D341Med (cell line): ENCODE measurements around the gene SYVN1.
A peak's percentile ranks its signal among the peaks of the same experiment; 100 is the strongest.

Experiments used
- DNase-seq: peaks from one replicate; pipeline ENCODE4 v3.0.0; 2012; ENCODE audit warnings: low spot score

Gene SYVN1

DNA sequence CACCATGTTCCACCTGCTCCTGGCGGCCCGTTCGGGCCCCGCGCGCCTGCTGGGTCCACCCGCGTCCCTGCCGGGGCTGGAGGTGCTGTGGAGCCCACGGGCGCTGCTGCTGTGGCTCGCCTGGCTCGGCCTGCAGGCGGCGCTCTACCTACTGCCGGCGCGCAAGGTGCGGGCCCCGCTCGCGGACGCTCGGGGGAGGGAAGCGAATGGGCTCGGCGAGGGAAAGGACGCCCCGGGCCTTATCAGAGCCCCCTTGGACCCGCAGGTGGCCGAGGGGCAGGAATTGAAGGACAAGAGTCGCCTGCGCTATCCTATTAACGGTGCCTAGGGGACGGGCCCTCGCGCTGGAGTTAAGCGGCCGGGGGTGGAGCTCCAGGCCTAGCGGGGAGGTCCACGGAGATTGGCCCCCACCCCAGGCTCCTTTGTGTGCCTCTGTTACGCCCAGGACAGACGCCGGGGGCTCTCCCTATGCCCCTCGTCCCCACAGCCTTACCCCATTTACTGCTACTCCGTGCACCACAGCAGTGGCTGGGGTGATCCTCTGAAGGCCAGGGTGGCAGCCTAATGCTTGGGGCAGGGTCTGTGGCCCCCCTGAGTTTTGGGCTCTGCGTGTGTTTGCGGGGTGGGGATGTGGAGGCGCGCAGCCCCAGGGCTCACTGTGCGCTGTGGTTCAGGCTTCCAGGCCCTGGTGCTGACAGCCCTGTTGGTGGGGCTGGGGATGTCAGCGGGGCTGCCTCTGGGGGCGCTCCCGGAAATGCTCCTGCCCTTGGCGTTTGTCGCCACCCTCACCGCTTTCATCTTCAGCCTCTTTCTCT, 21.6 kb downstream of the SYVN1 start:
- peak; percentile 84 for DNase-seq

DNA sequence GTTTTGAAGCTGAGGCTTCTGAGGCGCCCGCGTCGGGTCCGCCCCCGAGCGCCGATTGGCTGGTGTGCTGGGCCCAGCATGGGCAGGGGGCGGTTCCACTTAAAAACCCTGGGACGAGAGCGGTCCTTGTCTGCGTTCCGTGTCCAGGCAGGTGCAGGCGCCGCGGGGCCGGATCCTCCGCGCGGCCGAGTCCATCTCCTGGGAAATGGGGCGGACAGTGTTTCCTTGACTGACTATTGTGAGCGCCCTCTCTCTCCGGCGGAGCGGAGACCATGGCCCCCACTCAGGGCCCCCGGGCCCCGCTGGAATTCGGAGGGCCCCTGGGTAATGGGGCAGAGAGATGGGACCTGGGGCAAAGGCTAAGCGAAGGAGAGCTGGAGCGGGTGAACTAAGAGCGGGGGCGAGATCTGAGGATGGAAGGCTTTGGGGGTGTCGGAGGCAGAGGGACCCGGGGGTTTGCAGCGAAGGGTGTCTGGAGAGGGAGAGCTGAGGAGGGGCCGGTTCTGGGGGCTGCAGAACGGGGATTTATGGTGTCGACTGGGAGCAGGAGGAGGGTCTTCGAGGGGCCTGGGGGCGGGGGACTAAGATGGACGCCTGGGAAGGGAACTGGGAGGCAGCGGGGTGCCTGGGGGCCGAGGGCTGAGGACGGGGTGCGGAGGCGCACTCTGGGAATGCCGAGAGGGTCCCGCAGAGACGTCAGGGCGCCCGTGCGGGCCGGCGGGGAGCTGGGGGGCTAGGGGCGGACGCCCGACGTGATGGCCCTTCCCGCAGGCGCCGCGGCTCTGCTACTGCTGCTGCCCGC, 22.4 kb downstream of the SYVN1 start, which contains the start of gene TM7SF2:
Gene TM7SF2 (plus strand): TSS at position 129 of the 802 bp plus-strand sequence. CDS start 144 bp downstream, at position 273.
- peak; percentile 95 for DNase-seq

DNA sequence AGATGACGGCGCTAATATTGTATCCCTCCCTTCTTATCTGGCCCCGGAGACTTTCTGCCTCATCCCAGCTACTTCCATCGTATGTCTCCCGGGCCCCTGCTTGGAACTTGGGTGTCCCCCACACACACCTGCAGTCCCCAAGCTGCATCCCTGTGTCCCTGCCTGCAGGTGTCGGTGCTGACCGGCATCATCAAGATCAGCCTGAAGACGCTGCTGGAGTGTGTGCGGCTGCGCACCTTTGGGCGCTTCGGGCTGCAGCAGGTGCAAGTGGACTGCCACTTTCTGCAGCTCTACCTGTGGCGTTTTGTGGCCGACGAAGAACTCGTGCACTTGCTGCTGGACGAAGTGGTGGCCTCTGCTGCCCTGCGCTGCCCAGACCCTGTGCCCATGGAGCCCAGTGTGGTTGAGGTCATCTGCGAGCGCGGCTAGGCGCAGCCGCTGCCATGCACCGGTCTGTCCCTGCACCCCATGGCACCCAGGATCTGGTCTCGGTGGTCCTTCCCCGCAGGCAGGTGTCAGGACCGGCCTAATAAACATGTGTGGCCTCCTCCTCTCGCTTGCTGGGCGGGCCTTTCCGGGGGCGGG, 23.1 kb downstream of the SYVN1 start:
- DNase-seq: no peak

- peak; percentile 87 for DNase-seq
Measured at GRCh38 chr11:65110354-65110861, 23.9 kb downstream of the SYVN1 start.

DNA sequence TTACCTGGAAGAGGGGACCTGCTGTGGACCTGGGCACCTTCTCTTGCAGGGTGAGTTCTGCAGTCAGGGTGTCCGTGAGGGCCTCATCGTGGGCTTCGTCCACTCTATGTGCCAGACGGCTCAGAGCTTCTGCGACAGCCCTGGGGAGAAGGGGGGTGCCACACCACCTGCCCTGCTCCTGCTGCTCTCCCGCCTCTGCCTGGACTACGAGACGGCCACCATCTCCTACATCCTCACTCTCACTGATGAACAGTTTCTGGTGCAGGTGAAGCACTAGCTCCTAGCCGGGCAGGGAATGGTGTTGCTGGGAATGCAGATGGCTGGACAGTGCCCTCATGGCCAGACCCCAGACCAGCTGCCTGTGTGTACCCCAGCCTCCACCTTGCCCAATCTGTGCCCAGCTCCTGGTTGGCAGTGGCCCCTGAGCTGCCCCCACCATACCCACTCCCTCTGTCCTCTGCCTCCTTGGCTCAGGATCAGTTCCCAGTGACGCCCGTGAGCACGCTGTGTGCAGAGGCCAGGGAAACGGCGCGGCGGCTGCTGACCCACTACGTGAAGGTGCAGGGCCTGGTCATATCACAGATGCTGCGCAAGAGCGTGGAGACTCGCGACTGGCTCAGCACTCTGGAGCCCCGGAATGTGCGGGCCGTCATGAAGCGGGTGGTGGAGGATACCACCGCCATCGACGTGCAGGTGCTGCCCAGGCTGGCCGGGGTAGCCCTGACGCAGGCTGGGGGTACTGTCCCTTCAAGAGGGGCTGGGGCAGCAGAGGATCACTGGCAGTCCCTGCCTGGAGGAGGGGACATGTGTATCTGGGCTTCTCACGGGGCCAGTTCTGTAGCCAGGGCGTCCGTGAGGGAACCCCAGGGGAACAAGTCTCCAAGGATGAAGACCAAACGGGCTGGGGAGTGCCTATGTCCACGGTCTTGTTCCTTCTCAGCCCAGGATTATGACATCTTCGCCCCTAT, 24.8 kb downstream of the SYVN1 start:
- no peak for DNase-seq

DNA sequence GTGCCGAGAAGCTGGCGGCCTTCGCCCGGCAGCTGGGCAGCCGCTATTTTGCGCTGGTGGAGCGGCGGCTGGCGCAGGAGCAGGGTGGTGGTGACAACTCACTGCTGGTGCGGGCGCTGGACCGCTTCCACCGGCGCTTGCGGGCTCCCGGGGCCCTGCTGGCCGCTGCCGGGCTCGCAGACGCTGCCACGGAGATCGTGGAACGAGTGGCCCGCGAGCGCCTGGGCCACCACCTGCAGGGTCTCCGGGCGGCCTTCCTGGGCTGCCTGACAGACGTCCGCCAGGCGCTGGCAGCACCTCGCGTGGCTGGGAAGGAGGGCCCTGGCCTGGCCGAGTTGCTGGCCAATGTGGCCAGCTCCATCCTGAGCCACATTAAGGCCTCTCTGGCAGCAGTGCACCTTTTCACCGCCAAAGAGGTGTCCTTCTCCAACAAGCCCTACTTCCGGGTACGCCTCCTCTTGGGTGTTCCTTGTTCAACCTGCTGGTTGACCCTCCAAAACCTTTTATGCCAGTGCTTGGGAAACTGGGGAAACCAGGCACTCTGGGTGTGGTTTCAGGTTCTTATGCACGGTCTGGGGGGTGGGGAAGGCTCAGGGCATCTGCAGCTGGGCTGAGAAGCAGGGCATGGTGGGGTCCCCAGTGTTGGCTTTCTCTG, 25.7 kb downstream of the SYVN1 start:
- DNase-seq: no peak

GRCh38 chr11:65107751-65108468, 26.4 kb downstream of the SYVN1 start:
- no peak for DNase-seq

DNA sequence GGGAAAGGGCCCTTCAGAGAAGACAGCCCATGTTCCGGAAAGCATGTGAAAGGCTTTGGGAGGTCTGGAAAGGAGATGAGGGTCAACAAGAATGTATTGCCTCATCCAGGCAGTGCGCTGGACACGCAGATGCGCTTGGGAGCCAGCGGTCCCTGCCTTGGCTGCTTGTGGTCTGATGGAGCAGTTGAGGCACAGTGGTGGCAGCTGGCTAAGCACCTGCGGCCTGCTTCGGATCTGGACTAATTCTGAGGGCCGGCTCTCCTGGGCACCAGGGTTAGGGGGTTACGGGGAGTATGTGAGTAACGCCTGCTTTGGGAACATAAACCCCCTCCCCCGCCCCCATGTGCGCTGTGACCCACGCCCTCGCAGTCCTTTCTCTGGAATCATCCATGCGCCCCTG, 27.2 kb downstream of the SYVN1 start:
- no peak for DNase-seq

DNA sequence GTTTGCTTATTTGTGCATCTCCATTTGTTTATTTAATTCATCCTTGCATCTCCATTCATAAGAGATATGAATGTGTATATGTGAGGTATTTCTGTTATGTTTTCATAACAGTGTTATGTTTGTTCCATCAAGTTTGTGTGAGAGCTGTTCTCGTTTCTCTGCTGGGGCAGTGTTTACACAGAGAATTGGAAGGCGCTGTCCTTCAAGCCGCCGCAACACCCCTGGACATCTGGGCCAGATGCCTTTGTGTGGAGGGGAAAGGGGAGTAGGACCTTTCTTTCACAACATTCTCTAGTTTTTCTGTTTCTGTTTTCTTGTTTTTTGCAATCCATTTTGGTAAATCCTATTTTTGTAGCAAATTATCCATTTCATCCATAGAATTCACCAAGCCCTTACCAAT, 29.7 kb downstream of the SYVN1 start:
- no peak for DNase-seq

DNA sequence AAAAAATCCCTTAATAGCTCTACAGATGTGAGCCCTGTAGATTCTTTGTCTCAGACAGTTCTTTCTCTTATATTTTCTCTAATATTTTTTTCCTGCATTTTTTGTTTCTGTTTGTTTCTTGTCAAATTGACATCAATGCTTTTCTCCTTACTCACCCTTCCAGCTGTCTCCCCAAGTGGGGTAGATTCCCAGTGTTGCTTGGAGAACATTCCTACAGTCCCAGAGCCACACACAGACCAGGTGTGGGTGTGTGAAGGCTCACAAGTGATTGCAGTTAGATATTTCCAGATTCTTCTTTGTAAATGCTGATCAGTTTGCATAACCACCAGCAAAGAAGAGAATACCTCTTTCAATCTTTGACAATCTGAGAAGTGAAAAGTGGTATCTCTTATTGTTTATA, 30.8 kb downstream of the SYVN1 start:
- DNase-seq: no peak

- DNase-seq: no peak
Measured at GRCh38 chr11:65102142-65103095, 31.9 kb downstream of the SYVN1 start.

DNA sequence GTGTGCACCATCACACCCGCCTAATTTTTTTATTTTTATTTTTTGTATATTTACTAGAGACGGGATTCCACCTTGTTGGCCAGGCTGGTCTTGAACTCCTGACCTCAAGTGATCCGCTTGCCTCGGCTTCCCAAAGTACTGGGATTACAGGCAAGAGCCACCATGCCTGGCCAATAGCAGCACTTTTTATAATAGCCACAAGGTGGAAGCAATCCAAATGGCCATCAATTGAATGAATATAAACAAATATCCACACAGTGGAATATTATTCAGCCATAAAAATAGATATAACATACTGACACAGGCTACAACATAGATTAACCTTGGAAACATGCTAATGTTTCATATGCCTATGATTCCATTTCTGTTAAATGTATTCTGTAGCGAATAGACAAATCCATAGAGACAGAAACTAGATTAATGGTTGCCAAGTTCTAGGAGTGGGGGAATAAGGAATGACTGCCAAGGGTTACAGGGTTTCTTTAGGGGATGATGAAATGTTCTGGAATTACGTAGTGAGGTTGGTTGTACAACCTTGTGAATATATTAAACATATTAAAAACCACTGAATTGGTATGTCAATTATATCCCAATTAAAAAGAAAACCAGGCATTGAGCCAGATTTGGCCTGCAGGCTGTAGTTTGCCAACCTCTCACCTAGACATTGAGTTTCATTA, 33.5 kb downstream of the SYVN1 start:
- no peak for DNase-seq

DNA sequence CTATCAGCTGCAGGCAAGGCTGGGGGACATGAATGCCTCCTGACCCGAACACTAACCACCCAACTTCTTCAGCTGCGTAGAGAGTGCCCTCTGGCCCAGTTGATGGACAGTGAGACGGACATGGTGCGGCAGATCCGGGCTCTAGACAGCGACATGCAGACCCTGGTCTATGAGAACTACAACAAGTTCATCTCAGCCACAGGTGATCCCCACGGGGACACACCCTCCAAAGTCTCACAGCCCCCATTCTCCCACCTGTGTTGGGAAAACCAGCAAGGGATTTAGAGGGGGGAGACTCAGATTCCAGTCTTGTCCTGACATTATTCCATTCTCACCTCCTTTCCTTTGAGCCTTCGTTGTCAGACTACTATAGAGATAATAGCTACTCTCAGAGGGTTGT, 37.4 kb downstream of the SYVN1 start:
- DNase-seq: no peak

GRCh38 chr11:65095974-65096806, 38.1 kb downstream of the SYVN1 start, which contains the start of gene VPS51:
TSS of gene VPS51 (plus strand) at chr11:65096214. CDS start at chr11:65096251, 37 bp downstream.
- peak; percentile 89 for DNase-seq

GRCh38 chr11:65095427-65095826, 38.9 kb downstream of the SYVN1 start:
- DNase-seq: no peak

DNA sequence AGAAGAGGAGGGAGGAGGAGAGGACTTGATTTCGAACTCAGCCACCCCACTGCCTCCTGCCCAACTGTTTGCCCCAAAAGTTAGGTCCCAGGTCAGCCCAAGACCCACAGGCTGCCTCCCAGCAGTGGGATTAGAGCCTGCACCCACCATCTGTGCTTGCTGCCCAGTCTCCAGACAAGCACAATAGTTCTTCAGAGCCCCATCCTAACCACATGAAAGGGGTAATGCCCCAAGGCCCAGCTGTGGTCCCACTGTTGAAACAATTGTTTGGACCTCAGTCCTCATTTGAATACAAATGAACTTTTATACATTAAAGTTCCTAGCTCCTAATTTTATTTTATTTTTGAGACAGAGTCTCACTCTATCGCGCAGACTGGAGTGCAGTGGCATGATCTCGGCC, 43.7 kb downstream of the SYVN1 start:
- DNase-seq: no peak

- DNase-seq: no peak
Measured at GRCh38 chr11:65089621-65090020, 44.7 kb downstream of the SYVN1 start.
